A549 (cell line): Measurements from ENCODE around the gene RCN2. TPM values are rescaled to one million over a fixed set of nuclear protein-coding genes. Genes with fewer than 3 reads are reported as not detected.
A peak's percentile ranks its signal among the peaks of the same experiment; 100 is the strongest.

Source experiments
- ATAC-seq, 2 experiments: fragments of 200-7000 bp in 1 of 2; fragments of >200 bp in 1 of 2; cut with Nextera tagmentation in 1 of 2; cut with Tn5 transposase in 1 of 2; 3 replicates each; pipeline versions ENCODE4 v1.8.0 to v1.9.1; 2018 to 2020; ENCODE audit warnings: mild to moderate bottlenecking in 1 of 2, moderate library complexity in 1 of 2
- CTCF ChIA-PET: fragments of 300-600 bp; sonication (Branson Sonifier 250); formaldehyde crosslinking; extraction: SDS; loops from one replicate; lab custom pipeline; 2021; ENCODE audit warnings: antibody characterized with exemption, inconsistent platforms; lab: Yijun Ruan, JAX
- POLR2A ChIA-PET: fragments of 350-600 bp; formaldehyde crosslinking; extraction: SDS; loops from one replicate; lab custom pipeline; 2021; ENCODE audit warnings: antibody characterized with exemption, inconsistent platforms; lab: Yijun Ruan, JAX
- DNase-seq, 2 experiments: peaks; one replicate each; pipeline versions ENCODE4 v3.0.0 to v3.0.0-alpha.2; 2011 to 2016; ENCODE audit warnings: low read depth in 1 of 2, low spot score in 1 of 2
- FAIRE-seq: peaks from 2 replicates; lab custom pipeline; 2011; peaks lifted over from hg19 to GRCh38; lab: Jason Lieb, UNC
- H3K27ac ChIP-seq, 2 experiments: fragments of >200 bp; sonication (Bioruptor Twin); formaldehyde crosslinking; 3 replicates each; pipeline ENCODE4 v1.5.1; 2016 to 2017
- H3K4me1 ChIP-seq: fragments of >200 bp; sonication (Bioruptor Twin); formaldehyde crosslinking; 3 replicates; pipeline ENCODE4 v1.6.1; 2016
- H3K4me2 ChIP-seq: fragments of >200 bp; sonication (Bioruptor Twin); formaldehyde crosslinking; 3 replicates; pipeline ENCODE4 v1.6.1; 2016
- H3K4me3 ChIP-seq: fragments of >200 bp; sonication (Bioruptor Twin); formaldehyde crosslinking; 3 replicates; pipeline ENCODE4 v1.5.1; 2016
- H3K9me3 ChIP-seq: fragments of >200 bp; sonication (Bioruptor Twin); formaldehyde crosslinking; 3 replicates; pipeline ENCODE4 v1.6.1; 2016
- BHLHE40 ChIP-seq: IDR thresholded peaks from 2 replicates; pipeline ENCODE4 v1.6.1; 2012; ENCODE audit warnings: low read depth, low read length, inconsistent platforms
- CEBPB ChIP-seq, 2 experiments: fragments of >200 bp in 1 of 2; sonication (Bioruptor Twin) in 1 of 2; formaldehyde crosslinking in 1 of 2; IDR thresholded peaks; 2 replicates each; pipeline ENCODE4 v1.6.1; 2012 to 2016
- EHMT2 ChIP-seq: fragments of 200-600 bp; sonication (generic); IDR thresholded peaks from 2 replicates; pipeline ENCODE4 v1.6.1; 2016; ENCODE audit warnings: antibody characterized with exemption, low read depth, mild to moderate bottlenecking, moderate library complexity
- ESRRA ChIP-seq: fragments of 150-350 bp; IDR thresholded peaks from 2 replicates; pipeline ENCODE4 v1.6.1; 2014; ENCODE audit warnings: mild to moderate bottlenecking, low read length, borderline replicate concordance
- FOSB ChIP-seq: fragments of 250-450 bp; sonication (Bioruptor Pico); IDR thresholded peaks from 2 replicates; pipeline ENCODE4 v1.5.0; 2020; ENCODE audit warnings: mild to moderate bottlenecking, moderate library complexity
- FOSL2 ChIP-seq, 2 experiments: fragments of 450-650 bp in 1 of 2; fragments of >200 bp in 1 of 2; sonication (Bioruptor Twin) in 1 of 2; formaldehyde crosslinking; IDR thresholded peaks; 2 replicates each; pipeline versions ENCODE4 v1.5.0 to v1.6.1; 2016 to 2020; ENCODE audit warnings: mild to moderate bottlenecking in 1 of 2, moderate library complexity in 1 of 2
- HEYL ChIP-seq: fragments of 250-450 bp; sonication (Bioruptor Pico); IDR thresholded peaks from 2 replicates; pipeline ENCODE4 v1.8.0; 2021; ENCODE audit warnings: mild to moderate bottlenecking, moderate library complexity
- HOXB13 ChIP-seq: fragments of 250-450 bp; sonication (Bioruptor Pico); IDR thresholded peaks from 2 replicates; pipeline ENCODE4 v1.5.0; 2020; ENCODE audit warnings: low read depth, mild to moderate bottlenecking, moderate library complexity
- JUN ChIP-seq, 2 experiments: fragments of >200 bp; sonication (Bioruptor Twin); formaldehyde crosslinking; IDR thresholded peaks; 2 replicates in 1 of 2; 3 replicates in 1 of 2; pipeline ENCODE4 v1.6.1; 2016 to 2017
- KDM5A ChIP-seq: fragments of 200-600 bp; sonication (generic); IDR thresholded peaks from 2 replicates; pipeline ENCODE4 v1.6.1; 2016; ENCODE audit warnings: antibody characterized with exemption, mild to moderate bottlenecking
- MYC ChIP-seq: IDR thresholded peaks from 2 replicates; pipeline ENCODE4 v1.6.1; 2012; ENCODE audit warnings: mild to moderate bottlenecking, inconsistent platforms, low read length, improper control_type of control experiment, borderline replicate concordance
- PHF8 ChIP-seq: fragments of 200-600 bp; sonication (generic); IDR thresholded peaks from 2 replicates; pipeline ENCODE4 v1.6.1; 2016; ENCODE audit warnings: low read depth, mild to moderate bottlenecking, antibody characterized with exemption, moderate library complexity, borderline replicate concordance
- POLR2A ChIP-seq: IDR thresholded peaks from 2 replicates; pipeline ENCODE4 v1.6.1; 2012; ENCODE audit warnings: mild to moderate bottlenecking, low read length
- REST ChIP-seq: fragments of 200-600 bp; sonication (generic); IDR thresholded peaks from 2 replicates; pipeline ENCODE4 v1.6.1; 2016; ENCODE audit warnings: antibody characterized with exemption, mild to moderate bottlenecking, moderate library complexity
- RFX5 ChIP-seq: fragments of 450-650 bp; IDR thresholded peaks from 2 replicates; pipeline ENCODE4 v1.7.1; 2014; ENCODE audit warnings: antibody characterized with exemption, mild to moderate bottlenecking, moderate library complexity
- RNF2 ChIP-seq: fragments of 200-600 bp; sonication (generic); IDR thresholded peaks from 2 replicates; pipeline ENCODE4 v1.6.1; 2016; ENCODE audit warnings: low read depth, mild to moderate bottlenecking, antibody characterized with exemption, moderate library complexity, borderline replicate concordance
- SREBF2 ChIP-seq: fragments of 450-650 bp; IDR thresholded peaks from 2 replicates; pipeline ENCODE4 v1.6.1; 2014; ENCODE audit warnings: mild to moderate bottlenecking, moderate library complexity
- ZFP36 ChIP-seq: fragments of 450-650 bp; IDR thresholded peaks from 2 replicates; pipeline ENCODE4 v1.6.1; 2014; ENCODE audit warnings: borderline replicate concordance; ENCODE audit not compliant: partially characterized antibody
- ZSCAN20 ChIP-seq: fragments of 250-450 bp; sonication (Bioruptor Pico); IDR thresholded peaks from 2 replicates; pipeline ENCODE4 v1.8.0; 2022; ENCODE audit warnings: mild to moderate bottlenecking, moderate library complexity
- WGBS: methylation state at CpG from one replicate; pipeline ENCODE4 v1.1.6; 2017; ENCODE audit errors: missing lambda C conversion rate; 5-methylcytosine and 5-hydroxymethylcytosine counted together
- polyA plus RNA-seq, 4 experiments: library from polyadenylated mRNA; depleted of rRNA in 3 of 4; stranded (reverse); fragments of >200 nt; fragmentation: RNase III in 1 of 4; extraction: RNeasy Plus Mini Kit Qiagen cat#74134 plus additional on column Dnase treatment in 1 of 4; gene quantifications; 2 replicates in 3 of 4; 3 replicates in 1 of 4; pipeline ENCODE4 v1.2.3, GENCODE V29; 2011 to 2017

RCN2 gene
- polyA plus RNA-seq, 2 of the 4 experiments (the other 2 are of a cell fraction): 81.3 to 152 TPM

GRCh38 chr15:76986743-76987142 lies 55.2 kb downstream of the RCN2 start (continued):
- TF ChIP-seq EHMT2 (no peak), FOSB (CRISPR knock-in tag) (no peak), FOSL2 (IDR thresholded peaks at IDR 0.05) (no peak), FOSL2 (CRISPR knock-in tag; IDR thresholded peaks at IDR 0.05) (no peak), KDM5A (no peak), SREBF2 (no peak)

DNA sequence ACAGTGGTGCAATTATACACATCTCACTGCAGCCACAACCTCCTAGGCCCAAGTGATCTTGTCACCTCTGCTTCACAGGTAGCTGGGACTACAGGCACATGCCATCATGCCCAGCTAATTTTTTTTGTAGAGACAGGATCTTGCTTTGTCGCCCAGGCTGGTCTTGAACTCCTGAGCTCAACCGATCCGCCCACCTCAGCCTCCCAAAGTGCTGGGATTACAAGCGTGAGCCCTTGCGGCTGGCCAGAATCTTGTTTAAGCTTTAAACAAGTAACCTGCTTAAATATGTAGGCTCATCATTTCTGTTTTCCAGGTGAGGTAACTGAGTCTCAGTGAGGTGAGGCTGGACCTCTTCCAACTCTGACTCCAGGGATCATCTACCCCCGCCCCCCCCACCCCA lies 55.7 kb downstream of the RCN2 start:
- no peak for TF ChIP-seq ZSCAN20 (CRISPR knock-in tag)
- no peak for TF ChIP-seq REST
- no peak for TF ChIP-seq ESRRA
- TF ChIP-seq BHLHE40: no peak
- no peak for TF ChIP-seq EHMT2
- TF ChIP-seq RFX5: no peak
- TF ChIP-seq CEBPB (IDR thresholded peaks at IDR 0.05): no peak
- no peak for TF ChIP-seq HOXB13 (CRISPR knock-in tag)
- no peak for TF ChIP-seq JUN (IDR thresholded peaks at IDR 0.05)
- TF ChIP-seq RNF2: no peak
- TF ChIP-seq PHF8: no peak
- no peak for DNase-seq
- no peaks in the 10 kb centered on the region for H3K4me1 ChIP-seq
- H3K9me3 ChIP-seq: no peaks in the 10 kb centered on the region
- no peak for FAIRE-seq
- ChIA-PET POLR2A (no interaction called here), CTCF (interaction anchor here (0.7 to 1.4 kb wide), 5 partner anchors 14 to 210 kb away, joined by 3 to 4 read pairs (median 3); no protein-coding TSS in a partner anchor)
- no peak overlapping the region for H3K4me3 ChIP-seq
- 89% methylated on average over 5 of the region's 6 CpGs for WGBS
- no peak overlapping the region for H3K27ac ChIP-seq
- no peak overlapping the region for H3K4me2 ChIP-seq
- ATAC-seq: no peak

DNA sequence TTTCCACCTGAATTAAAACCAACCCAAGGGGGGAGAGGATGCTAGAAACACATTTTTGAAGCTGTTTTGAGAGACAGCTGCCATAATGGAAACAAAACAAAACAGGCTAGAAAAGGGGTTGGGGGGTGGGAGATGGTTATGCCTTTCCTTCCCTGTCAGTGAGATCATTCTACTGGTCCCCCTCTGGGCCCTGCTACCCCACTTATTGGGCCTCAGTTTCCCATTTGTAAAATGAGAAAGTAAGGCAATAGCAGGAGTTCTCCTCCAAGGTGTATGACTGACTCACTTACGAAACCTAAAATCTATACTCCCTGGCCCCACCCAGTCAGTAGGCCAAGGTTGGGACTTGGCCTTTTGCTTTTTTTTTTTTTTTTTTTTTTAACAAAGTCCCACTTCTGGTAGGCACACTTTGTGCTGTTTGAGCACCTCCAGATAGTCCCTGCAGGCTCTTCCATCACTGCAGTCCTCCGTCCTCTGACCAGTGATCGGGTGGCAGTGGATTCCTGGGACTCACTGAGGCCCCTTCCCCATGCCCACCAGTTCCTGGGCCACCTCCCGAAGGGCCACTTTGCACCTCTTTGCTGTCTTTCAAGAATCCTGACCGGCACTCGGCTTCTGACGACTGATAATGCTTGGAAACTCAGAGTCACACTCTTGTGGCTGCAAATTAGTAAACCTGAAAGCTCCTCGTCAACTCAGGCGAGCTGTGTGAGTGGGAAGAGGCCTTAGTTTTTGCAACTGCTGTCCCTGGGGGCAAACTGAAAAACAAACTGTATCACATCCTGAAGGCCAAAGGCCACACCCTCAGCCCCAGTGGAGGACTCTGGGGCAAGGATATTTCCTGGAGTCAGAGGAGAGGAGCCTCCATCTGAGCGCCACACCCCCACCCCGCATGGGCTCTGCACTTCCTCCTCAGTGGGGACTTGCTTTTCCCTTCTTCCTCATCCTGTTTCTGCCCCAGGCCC lies 56.6 kb downstream of the RCN2 start:
- WGBS: 77% methylated on average over 11 of the region's 11 CpGs
- peak in 1 of 2 experiments; percentile 29; a peak in 1 of 6 replicates for ATAC-seq
- POLR2A ChIA-PET: no interaction called here
- CTCF ChIA-PET: interaction anchor here (1.0 to 1.1 kb wide), 2 partner anchors 13 to 15 kb away, joined by 3 to 4 read pairs; no protein-coding TSS in a partner anchor
- TF ChIP-seq ZFP36: no peak
- TF ChIP-seq POLR2A: no peak
- no peak for TF ChIP-seq MYC
- TF ChIP-seq HOXB13 (CRISPR knock-in tag): no peak
- no peak for TF ChIP-seq KDM5A
- TF ChIP-seq FOSL2 (IDR thresholded peaks at IDR 0.05): no peak
- no peak for TF ChIP-seq FOSL2 (CRISPR knock-in tag; IDR thresholded peaks at IDR 0.05)
- no peak for TF ChIP-seq HEYL
- TF ChIP-seq, all 56 proteins: peak for 0
- Histone ChIP-seq H3K4me2 (no peak overlapping the region), H3K4me3 (no peak overlapping the region), H3K9me3 (no peaks in the 10 kb centered on the region), H3K4me1 (no peaks in the 10 kb centered on the region), H3K27ac (no peak overlapping the region)
- no peak for FAIRE-seq
- no peak for DNase-seq
